HepG2 (cell line): ENCODE results near the gene MTR. TPM values are rescaled to one million over a fixed set of nuclear protein-coding genes. Genes with fewer than 3 reads are reported as not detected.
A peak's percentile ranks its signal among the peaks of the same experiment; 100 is the strongest.

Experiments
- CHCHD3 ChIP-seq: sonication (generic); formaldehyde crosslinking; IDR thresholded peaks from 2 replicates; pipeline ENCODE4 v1.8.0; 2022; ENCODE audit warnings: mild to moderate bottlenecking, missing genetic modification reagents, moderate library complexity
- FOXJ3 ChIP-seq: sonication (generic); formaldehyde crosslinking; IDR thresholded peaks from 2 replicates; pipeline ENCODE4 v1.4.0; 2020; ENCODE audit warnings: missing genetic modification reagents, mild to moderate bottlenecking, borderline replicate concordance
- JUNB ChIP-seq: sonication (generic); formaldehyde crosslinking; IDR thresholded peaks from 2 replicates; pipeline ENCODE4 v1.8.0; 2022; ENCODE audit warnings: missing genetic modification reagents, mild to moderate bottlenecking, borderline replicate concordance
- KAT7 ChIP-seq: IDR thresholded peaks from 2 replicates; pipeline ENCODE4 v1.6.1; 2018; ENCODE audit warnings: borderline replicate concordance, missing compliant biosample characterization
- MIER3 ChIP-seq: IDR thresholded peaks from 2 replicates; pipeline ENCODE4 v1.6.1; 2016; ENCODE audit warnings: missing compliant biosample characterization, borderline replicate concordance
- NFIB ChIP-seq: sonication (generic); formaldehyde crosslinking; IDR thresholded peaks from 2 replicates; pipeline ENCODE4 v1.9.0; 2021; ENCODE audit warnings: missing genetic modification reagents, mild to moderate bottlenecking, borderline replicate concordance
- RORA ChIP-seq: sonication (generic); formaldehyde crosslinking; IDR thresholded peaks from 2 replicates; pipeline ENCODE4 v1.5.0; 2020; ENCODE audit warnings: mild to moderate bottlenecking, missing genetic modification reagents, moderate library complexity
- ZFAT ChIP-seq: sonication (generic); formaldehyde crosslinking; conservative IDR thresholded peaks from 2 replicates; pipeline ENCODE4 v1.8.1; 2023; ENCODE audit warnings: missing genetic modification reagents, inconsistent platforms
- ZNF747 ChIP-seq: sonication (generic); formaldehyde crosslinking; IDR thresholded peaks from 2 replicates; pipeline ENCODE4 v1.8.1; 2023; ENCODE audit warnings: missing genetic modification reagents, mild to moderate bottlenecking, borderline replicate concordance
- polyA plus RNA-seq, 8 experiments: library from polyadenylated mRNA; depleted of rRNA in 3 of 8; stranded (reverse) in 7 of 8; unstranded in 1 of 8; fragments of >200 nt; fragmentation: Illumina TruSeq in 4 of 8; extraction: Trizol in 4 of 8; gene quantifications; 2 replicates each; pipeline versions ENCODE4 v1.2.1 to v1.2.3, GENCODE V29; 2011 to 2016; ENCODE audit warnings: low read depth in 4 of 8, missing spikeins in 1 of 8, mixed read lengths in 1 of 8; ENCODE audit not compliant: insufficient read depth in 1 of 8
- total RNA-seq, 5 experiments: library from RNA; depleted of rRNA; stranded (reverse); fragments of >200 nt; fragmentation: Illumina TruSeq; extraction: Trizol; gene quantifications; 2 replicates each; pipeline ENCODE4 v1.2.3, GENCODE V29; 2016; ENCODE audit warnings: low read depth in 1 of 5
- TF ChIP-seq, protein P1 (sequence below), 2 experiments: IDR thresholded peaks; 2 replicates each; pipeline ENCODE4 v1.6.1; 2011 to 2012; ENCODE audit warnings: low read length in 2 of 2, borderline replicate concordance in 1 of 2, low read depth in 1 of 2, mild to moderate bottlenecking in 1 of 2, moderate library complexity in 1 of 2
- TF ChIP-seq, protein P2 (sequence below): sonication (generic); formaldehyde crosslinking; IDR thresholded peaks from 2 replicates; pipeline ENCODE4 v1.5.1; 2020; ENCODE audit warnings: missing genetic modification reagents, mild to moderate bottlenecking, borderline replicate concordance
- TF ChIP-seq, protein P3 (sequence below): sonication (generic); formaldehyde crosslinking; IDR thresholded peaks from 2 replicates; pipeline ENCODE4 v1.9.0; 2022; ENCODE audit warnings: missing genetic modification reagents, mild to moderate bottlenecking, borderline replicate concordance
- TF ChIP-seq, protein P4 (sequence below): sonication (generic); formaldehyde crosslinking; IDR thresholded peaks from 2 replicates; pipeline ENCODE4 v1.5.1; 2020; ENCODE audit warnings: mild to moderate bottlenecking, missing genetic modification reagents, borderline replicate concordance

Gene MTR
- total and polyA plus RNA-seq, 2 of the 13 experiments (the other 11 are each of a cell fraction or from before 2014, with no cell fraction given), result 16.3 to 36.1 TPM

DNA sequence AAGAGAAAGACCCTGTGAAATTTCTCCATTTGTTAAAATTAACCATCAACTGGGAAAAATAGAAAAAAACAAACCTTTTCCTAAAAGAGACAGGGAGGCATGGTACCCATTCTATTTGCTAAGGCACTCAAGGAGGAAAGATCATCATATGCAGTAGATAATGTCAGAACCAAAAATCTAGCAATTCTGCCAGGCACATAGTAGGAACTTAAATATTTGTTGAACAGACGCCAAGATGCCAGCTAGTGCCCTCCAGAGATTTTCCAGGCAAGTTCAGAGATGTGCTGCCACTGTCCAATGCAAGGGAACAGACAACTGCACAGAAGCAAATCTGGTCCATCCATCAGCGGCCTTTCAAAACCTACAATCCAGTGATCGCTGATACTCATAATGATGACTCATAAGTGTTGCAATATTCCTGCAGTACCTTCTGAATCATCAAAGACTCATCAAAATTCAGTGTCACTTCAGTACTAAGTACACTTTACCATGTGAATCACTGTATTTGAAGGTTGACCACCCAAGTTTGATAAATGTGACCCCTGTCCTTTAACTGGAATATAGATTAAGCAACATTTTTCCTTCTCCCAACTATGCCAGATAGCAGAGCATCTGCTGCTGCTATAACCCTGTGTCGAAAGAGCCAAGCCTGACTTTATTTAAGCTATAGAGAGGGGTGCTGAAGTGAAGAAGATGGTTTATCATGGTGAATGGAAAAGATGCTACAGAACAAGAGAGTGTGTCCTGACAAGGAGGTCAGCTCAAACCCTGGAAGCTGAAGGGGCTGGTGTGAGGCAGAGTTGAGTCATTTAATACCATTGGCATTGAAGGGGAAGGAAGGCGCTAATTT lies 110.0 kb downstream of the MTR start (continued):
- TF ChIP-seq NFIB (CRISPR knock-in tag) (no peak), CHCHD3 (CRISPR knock-in tag) (no peak), ZNF747 (CRISPR knock-in tag) (no peak), MIER3 (CRISPR knock-in tag) (peak; percentile 77; the same call in 1 of the 2 replicates), FOXJ3 (CRISPR knock-in tag) (no peak), ZFAT (CRISPR knock-in tag) (no peak), RORA (CRISPR knock-in tag) (no peak), KAT7 (no peak), JUNB (CRISPR knock-in tag) (peak; percentile 96)
- TF ChIP-seq, protein P1, sequence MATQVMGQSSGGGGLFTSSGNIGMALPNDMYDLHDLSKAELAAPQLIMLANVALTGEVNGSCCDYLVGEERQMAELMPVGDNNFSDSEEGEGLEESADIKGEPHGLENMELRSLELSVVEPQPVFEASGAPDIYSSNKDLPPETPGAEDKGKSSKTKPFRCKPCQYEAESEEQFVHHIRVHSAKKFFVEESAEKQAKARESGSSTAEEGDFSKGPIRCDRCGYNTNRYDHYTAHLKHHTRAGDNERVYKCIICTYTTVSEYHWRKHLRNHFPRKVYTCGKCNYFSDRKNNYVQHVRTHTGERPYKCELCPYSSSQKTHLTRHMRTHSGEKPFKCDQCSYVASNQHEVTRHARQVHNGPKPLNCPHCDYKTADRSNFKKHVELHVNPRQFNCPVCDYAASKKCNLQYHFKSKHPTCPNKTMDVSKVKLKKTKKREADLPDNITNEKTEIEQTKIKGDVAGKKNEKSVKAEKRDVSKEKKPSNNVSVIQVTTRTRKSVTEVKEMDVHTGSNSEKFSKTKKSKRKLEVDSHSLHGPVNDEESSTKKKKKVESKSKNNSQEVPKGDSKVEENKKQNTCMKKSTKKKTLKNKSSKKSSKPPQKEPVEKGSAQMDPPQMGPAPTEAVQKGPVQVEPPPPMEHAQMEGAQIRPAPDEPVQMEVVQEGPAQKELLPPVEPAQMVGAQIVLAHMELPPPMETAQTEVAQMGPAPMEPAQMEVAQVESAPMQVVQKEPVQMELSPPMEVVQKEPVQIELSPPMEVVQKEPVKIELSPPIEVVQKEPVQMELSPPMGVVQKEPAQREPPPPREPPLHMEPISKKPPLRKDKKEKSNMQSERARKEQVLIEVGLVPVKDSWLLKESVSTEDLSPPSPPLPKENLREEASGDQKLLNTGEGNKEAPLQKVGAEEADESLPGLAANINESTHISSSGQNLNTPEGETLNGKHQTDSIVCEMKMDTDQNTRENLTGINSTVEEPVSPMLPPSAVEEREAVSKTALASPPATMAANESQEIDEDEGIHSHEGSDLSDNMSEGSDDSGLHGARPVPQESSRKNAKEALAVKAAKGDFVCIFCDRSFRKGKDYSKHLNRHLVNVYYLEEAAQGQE (IDR thresholded peaks at IDR 0.05; ENCODE audit: borderline replicate concordance in 1 of 2, low read depth in 1 of 2, low read length in 2 of 2), result no peak
- TF ChIP-seq, protein P2, sequence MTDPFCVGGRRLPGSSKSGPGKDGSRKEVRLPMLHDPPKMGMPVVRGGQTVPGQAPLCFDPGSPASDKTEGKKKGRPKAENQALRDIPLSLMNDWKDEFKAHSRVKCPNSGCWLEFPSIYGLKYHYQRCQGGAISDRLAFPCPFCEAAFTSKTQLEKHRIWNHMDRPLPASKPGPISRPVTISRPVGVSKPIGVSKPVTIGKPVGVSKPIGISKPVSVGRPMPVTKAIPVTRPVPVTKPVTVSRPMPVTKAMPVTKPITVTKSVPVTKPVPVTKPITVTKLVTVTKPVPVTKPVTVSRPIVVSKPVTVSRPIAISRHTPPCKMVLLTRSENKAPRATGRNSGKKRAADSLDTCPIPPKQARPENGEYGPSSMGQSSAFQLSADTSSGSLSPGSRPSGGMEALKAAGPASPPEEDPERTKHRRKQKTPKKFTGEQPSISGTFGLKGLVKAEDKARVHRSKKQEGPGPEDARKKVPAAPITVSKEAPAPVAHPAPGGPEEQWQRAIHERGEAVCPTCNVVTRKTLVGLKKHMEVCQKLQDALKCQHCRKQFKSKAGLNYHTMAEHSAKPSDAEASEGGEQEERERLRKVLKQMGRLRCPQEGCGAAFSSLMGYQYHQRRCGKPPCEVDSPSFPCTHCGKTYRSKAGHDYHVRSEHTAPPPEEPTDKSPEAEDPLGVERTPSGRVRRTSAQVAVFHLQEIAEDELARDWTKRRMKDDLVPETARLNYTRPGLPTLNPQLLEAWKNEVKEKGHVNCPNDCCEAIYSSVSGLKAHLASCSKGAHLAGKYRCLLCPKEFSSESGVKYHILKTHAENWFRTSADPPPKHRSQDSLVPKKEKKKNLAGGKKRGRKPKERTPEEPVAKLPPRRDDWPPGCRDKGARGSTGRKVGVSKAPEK (CRISPR knock-in tag), result no peak
- TF ChIP-seq, protein P3, sequence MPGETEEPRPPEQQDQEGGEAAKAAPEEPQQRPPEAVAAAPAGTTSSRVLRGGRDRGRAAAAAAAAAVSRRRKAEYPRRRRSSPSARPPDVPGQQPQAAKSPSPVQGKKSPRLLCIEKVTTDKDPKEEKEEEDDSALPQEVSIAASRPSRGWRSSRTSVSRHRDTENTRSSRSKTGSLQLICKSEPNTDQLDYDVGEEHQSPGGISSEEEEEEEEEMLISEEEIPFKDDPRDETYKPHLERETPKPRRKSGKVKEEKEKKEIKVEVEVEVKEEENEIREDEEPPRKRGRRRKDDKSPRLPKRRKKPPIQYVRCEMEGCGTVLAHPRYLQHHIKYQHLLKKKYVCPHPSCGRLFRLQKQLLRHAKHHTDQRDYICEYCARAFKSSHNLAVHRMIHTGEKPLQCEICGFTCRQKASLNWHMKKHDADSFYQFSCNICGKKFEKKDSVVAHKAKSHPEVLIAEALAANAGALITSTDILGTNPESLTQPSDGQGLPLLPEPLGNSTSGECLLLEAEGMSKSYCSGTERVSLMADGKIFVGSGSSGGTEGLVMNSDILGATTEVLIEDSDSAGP (CRISPR knock-in tag), result no peak
- TF ChIP-seq, protein P4, sequence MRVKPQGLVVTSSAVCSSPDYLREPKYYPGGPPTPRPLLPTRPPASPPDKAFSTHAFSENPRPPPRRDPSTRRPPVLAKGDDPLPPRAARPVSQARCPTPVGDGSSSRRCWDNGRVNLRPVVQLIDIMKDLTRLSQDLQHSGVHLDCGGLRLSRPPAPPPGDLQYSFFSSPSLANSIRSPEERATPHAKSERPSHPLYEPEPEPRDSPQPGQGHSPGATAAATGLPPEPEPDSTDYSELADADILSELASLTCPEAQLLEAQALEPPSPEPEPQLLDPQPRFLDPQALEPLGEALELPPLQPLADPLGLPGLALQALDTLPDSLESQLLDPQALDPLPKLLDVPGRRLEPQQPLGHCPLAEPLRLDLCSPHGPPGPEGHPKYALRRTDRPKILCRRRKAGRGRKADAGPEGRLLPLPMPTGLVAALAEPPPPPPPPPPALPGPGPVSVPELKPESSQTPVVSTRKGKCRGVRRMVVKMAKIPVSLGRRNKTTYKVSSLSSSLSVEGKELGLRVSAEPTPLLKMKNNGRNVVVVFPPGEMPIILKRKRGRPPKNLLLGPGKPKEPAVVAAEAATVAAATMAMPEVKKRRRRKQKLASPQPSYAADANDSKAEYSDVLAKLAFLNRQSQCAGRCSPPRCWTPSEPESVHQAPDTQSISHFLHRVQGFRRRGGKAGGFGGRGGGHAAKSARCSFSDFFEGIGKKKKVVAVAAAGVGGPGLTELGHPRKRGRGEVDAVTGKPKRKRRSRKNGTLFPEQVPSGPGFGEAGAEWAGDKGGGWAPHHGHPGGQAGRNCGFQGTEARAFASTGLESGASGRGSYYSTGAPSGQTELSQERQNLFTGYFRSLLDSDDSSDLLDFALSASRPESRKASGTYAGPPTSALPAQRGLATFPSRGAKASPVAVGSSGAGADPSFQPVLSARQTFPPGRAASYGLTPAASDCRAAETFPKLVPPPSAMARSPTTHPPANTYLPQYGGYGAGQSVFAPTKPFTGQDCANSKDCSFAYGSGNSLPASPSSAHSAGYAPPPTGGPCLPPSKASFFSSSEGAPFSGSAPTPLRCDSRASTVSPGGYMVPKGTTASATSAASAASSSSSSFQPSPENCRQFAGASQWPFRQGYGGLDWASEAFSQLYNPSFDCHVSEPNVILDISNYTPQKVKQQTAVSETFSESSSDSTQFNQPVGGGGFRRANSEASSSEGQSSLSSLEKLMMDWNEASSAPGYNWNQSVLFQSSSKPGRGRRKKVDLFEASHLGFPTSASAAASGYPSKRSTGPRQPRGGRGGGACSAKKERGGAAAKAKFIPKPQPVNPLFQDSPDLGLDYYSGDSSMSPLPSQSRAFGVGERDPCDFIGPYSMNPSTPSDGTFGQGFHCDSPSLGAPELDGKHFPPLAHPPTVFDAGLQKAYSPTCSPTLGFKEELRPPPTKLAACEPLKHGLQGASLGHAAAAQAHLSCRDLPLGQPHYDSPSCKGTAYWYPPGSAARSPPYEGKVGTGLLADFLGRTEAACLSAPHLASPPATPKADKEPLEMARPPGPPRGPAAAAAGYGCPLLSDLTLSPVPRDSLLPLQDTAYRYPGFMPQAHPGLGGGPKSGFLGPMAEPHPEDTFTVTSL (CRISPR knock-in tag), result peak; percentile 49; the same call in 1 of the 2 replicates
